Upper lobe of left lung (tissue), 6 donors: ENCODE results near the gene VANGL2. TPM values are rescaled to one million over a fixed set of nuclear protein-coding genes. Genes with fewer than 3 reads are reported as not detected.

Experiments
- ATAC-seq, 2 donors: fragments of 200-7000 bp; cut with Tn5 transposase; one replicate each; pipeline ENCODE4 v1.9.1; 2022; ENCODE audit warnings: mild to moderate bottlenecking in 2 of 2, moderate library complexity in 2 of 2; ENCODE audit not compliant: low FRiP score in 2 of 2
- DNase-seq, 2 donors: peaks; one replicate each; pipeline ENCODE4 v3.0.0-alpha.2; 2019 to 2020
- H3K27ac ChIP-seq, 4 donors: fragments of 200-600 bp; sonication (generic); one replicate each; pipeline ENCODE4 v1.5.1; 2016 to 2019
- H3K27me3 ChIP-seq, 4 donors: fragments of 200-600 bp; sonication (generic); one replicate each; pipeline ENCODE4 v1.5.1; 2017 to 2019
- H3K36me3 ChIP-seq, 4 donors: fragments of 200-600 bp; sonication (generic); one replicate each; pipeline ENCODE4 v1.5.1; 2016 to 2019
- H3K4me1 ChIP-seq, 4 donors: fragments of 200-600 bp; sonication (generic); one replicate each; pipeline ENCODE4 v1.5.1; 2018 to 2019
- H3K4me3 ChIP-seq, 4 donors: fragments of 200-600 bp; sonication (generic); one replicate each; pipeline ENCODE4 v1.5.1; 2017 to 2019; ENCODE audit warnings: mild to moderate bottlenecking in 2 of 4, moderate library complexity in 1 of 4
- H3K9me3 ChIP-seq, 4 donors: fragments of 200-600 bp; sonication (generic); one replicate each; pipeline ENCODE4 v1.5.1; 2018 to 2019
- EP300 ChIP-seq, 4 donors: sonication (generic); formaldehyde crosslinking; IDR thresholded peaks; one replicate each; pipeline ENCODE4 v1.5.1; 2017; ENCODE audit warnings: antibody characterized with exemption in 4 of 4, control low read depth in 2 of 4
- POLR2A ChIP-seq, 4 donors: fragments of 450-650 bp; IDR thresholded peaks; one replicate each; pipeline ENCODE4 v1.5.1; 2016 to 2017; ENCODE audit warnings: antibody characterized with exemption in 4 of 4, mild to moderate bottlenecking in 2 of 4
- POLR2AphosphoS5 ChIP-seq, 2 donors: sonication (generic); formaldehyde crosslinking; IDR thresholded peaks; one replicate each; pipeline ENCODE4 v1.5.1; 2017; ENCODE audit warnings: antibody characterized with exemption in 2 of 2
- WGBS, 2 donors: methylation state at CpG; one replicate each; pipeline ENCODE4 v1.1.5; 2017 to 2018; 5-methylcytosine and 5-hydroxymethylcytosine counted together
- total RNA-seq, 6 donors: library from RNA; depleted of rRNA in 4 of 6; stranded (reverse); fragments of >200 nt in 4 of 6; gene quantifications; one replicate each; pipeline versions ENCODE4 v1.1.0 to v1.2.1, GENCODE V29; 2016 to 2021
- TF ChIP-seq, protein P1 (sequence below), 6 experiments: fragments of 450-650 bp in 4 of 6; fragments of 200-600 bp in 2 of 6; sonication (generic) in 2 of 6; IDR thresholded peaks; one replicate each; pipeline ENCODE4 v1.5.1; 2016 to 2019; ENCODE audit warnings: antibody characterized with exemption in 6 of 6
- donor health status: DM: no; HTN: no; CAD: no; lungs with moderate emphysema.
- donor health status: DM: no; HTN: yes; CAD: no; lungs with severe emphysema.

Gene VANGL2
- total RNA-seq, 6 donors from 2014 or later = 2.0 to 4.8 (median 2.7) TPM

GRCh38 chr1:160371756-160372155 is 28.6 kb upstream of the VANGL2 start:
- no peak overlapping the region for H3K4me3 ChIP-seq
- TF ChIP-seq POLR2AphosphoS5 (IDR thresholded peaks at IDR 0.05) = no peak
- TF ChIP-seq, protein P1, sequence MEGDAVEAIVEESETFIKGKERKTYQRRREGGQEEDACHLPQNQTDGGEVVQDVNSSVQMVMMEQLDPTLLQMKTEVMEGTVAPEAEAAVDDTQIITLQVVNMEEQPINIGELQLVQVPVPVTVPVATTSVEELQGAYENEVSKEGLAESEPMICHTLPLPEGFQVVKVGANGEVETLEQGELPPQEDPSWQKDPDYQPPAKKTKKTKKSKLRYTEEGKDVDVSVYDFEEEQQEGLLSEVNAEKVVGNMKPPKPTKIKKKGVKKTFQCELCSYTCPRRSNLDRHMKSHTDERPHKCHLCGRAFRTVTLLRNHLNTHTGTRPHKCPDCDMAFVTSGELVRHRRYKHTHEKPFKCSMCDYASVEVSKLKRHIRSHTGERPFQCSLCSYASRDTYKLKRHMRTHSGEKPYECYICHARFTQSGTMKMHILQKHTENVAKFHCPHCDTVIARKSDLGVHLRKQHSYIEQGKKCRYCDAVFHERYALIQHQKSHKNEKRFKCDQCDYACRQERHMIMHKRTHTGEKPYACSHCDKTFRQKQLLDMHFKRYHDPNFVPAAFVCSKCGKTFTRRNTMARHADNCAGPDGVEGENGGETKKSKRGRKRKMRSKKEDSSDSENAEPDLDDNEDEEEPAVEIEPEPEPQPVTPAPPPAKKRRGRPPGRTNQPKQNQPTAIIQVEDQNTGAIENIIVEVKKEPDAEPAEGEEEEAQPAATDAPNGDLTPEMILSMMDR (IDR thresholded peaks at IDR 0.05) = no peak
- TF ChIP-seq POLR2A (IDR thresholded peaks at IDR 0.05) = no peak
- no peak for TF ChIP-seq EP300 (IDR thresholded peaks at IDR 0.05)
- ATAC-seq (no peak), DNase-seq (no peak)
- no peaks in the 10 kb centered on the region for H3K27me3 ChIP-seq
- no peak overlapping the region for H3K27ac ChIP-seq
- 70% methylated on average over 4 of the region's 4 CpGs for WGBS, 2 donors
- H3K9me3 ChIP-seq = no peaks in the 10 kb centered on the region
- peaks cover 9 to 15% (median 9%) of the 10 kb centered on the region in 4 donors for H3K4me1 ChIP-seq
- no peaks in the 10 kb centered on the region for H3K36me3 ChIP-seq

DNA sequence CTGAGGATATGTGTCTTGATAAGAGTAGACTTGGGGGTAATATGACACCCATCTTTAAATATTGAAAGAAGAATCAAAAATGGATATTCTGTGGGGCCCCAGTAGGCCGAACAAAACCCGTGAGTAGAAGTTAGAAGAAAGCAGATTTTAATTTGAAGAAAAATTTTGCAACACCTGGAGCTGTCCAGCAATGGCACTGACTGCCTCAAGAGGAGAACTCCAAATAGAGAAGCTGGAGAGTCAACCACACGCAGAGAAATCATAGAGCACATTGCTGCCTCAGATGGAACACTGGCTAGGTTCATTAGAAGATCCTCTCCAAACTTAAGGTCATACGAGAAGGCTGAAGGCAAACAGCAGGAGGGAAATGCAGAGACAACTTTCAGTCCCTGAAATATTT is 26.7 kb upstream of the VANGL2 start:
- ATAC-seq (no peak), DNase-seq (no peak)
- Histone ChIP-seq H3K36me3 (no peaks in the 10 kb centered on the region), H3K27ac (no peak overlapping the region), H3K4me3 (no peak overlapping the region), H3K4me1 (peaks cover 9 to 15% (median 10%) of the 10 kb centered on the region in 4 donors), H3K9me3 (no peaks in the 10 kb centered on the region), H3K27me3 (no peaks in the 10 kb centered on the region)
- 74 to 84% methylated on average over 4 of the region's 4 CpGs for WGBS, 2 donors
- TF ChIP-seq, protein P1 (IDR thresholded peaks at IDR 0.05) = no peak
- TF ChIP-seq POLR2A (IDR thresholded peaks at IDR 0.05) (no peak), POLR2AphosphoS5 (IDR thresholded peaks at IDR 0.05) (no peak), EP300 (IDR thresholded peaks at IDR 0.05) (no peak)

- no peak for ATAC-seq
- no peaks in the 10 kb centered on the region for H3K36me3 ChIP-seq
- TF ChIP-seq, protein P1 (IDR thresholded peaks at IDR 0.05) = no peak
- no peak for TF ChIP-seq POLR2A (IDR thresholded peaks at IDR 0.05)
- TF ChIP-seq POLR2AphosphoS5 (IDR thresholded peaks at IDR 0.05) = no peak
- TF ChIP-seq EP300 (IDR thresholded peaks at IDR 0.05) = no peak
- no peak overlapping the region for H3K4me3 ChIP-seq
- DNase-seq = no peak
- H3K4me1 ChIP-seq = peaks cover 9 to 15% (median 10%) of the 10 kb centered on the region in 4 donors
- WGBS, 2 donors = 57 to 61% methylated on average over 6 of the region's 6 CpGs
- H3K9me3 ChIP-seq = no peaks in the 10 kb centered on the region
- H3K27me3 ChIP-seq = no peaks in the 10 kb centered on the region
- no peak overlapping the region for H3K27ac ChIP-seq
Observed at GRCh38 chr1:160374306-160375110, 25.9 kb upstream of the VANGL2 start.

- no peaks in the 10 kb centered on the region for H3K36me3 ChIP-seq
- 9 to 19% methylated on average over 8 to 9 of the region's 9 CpGs for WGBS, 2 donors
- ATAC-seq = peak; percentile 47 to 59
- no peak overlapping the region for H3K4me3 ChIP-seq
- DNase-seq = no peak
- H3K27ac ChIP-seq = peak overlapping the region in 1 of 4 donors; percentile 19
- H3K9me3 ChIP-seq = no peaks in the 10 kb centered on the region
- no peaks in the 10 kb centered on the region for H3K27me3 ChIP-seq
- peaks cover 9 to 15% (median 10%) of the 10 kb centered on the region in 4 donors for H3K4me1 ChIP-seq
- no peak for TF ChIP-seq POLR2A (IDR thresholded peaks at IDR 0.05)
- no peak for TF ChIP-seq POLR2AphosphoS5 (IDR thresholded peaks at IDR 0.05)
- no peak for TF ChIP-seq EP300 (IDR thresholded peaks at IDR 0.05)
- TF ChIP-seq, protein P1 (IDR thresholded peaks at IDR 0.05) = no peak
Observed at GRCh38 chr1:160375788-160376524, 24.4 kb upstream of the VANGL2 start.
